Astrocyte (in vitro differentiated cells and primary cell): ENCODE data around the gene EMX1.

Experiments
- EZH2 ChIP-seq: IDR thresholded peaks from 2 replicates; pipeline ENCODE4 v1.6.1; 2012; ENCODE audit warnings: mild to moderate bottlenecking, low read length, inconsistent platforms; ENCODE audit not compliant: insufficient read depth
- TF ChIP-seq, protein P1 (sequence below): IDR thresholded peaks from 2 replicates; pipeline ENCODE4 v1.5.1; 2011; ENCODE audit warnings: low read depth, mild to moderate bottlenecking, inconsistent platforms, low read length, moderate library complexity; ENCODE audit not compliant: insufficient read depth

GRCh38 chr2:72956936-72957335 lies 39.6 kb downstream of the EMX1 start:
- TF ChIP-seq EZH2, result no peak
- TF ChIP-seq, protein P1, sequence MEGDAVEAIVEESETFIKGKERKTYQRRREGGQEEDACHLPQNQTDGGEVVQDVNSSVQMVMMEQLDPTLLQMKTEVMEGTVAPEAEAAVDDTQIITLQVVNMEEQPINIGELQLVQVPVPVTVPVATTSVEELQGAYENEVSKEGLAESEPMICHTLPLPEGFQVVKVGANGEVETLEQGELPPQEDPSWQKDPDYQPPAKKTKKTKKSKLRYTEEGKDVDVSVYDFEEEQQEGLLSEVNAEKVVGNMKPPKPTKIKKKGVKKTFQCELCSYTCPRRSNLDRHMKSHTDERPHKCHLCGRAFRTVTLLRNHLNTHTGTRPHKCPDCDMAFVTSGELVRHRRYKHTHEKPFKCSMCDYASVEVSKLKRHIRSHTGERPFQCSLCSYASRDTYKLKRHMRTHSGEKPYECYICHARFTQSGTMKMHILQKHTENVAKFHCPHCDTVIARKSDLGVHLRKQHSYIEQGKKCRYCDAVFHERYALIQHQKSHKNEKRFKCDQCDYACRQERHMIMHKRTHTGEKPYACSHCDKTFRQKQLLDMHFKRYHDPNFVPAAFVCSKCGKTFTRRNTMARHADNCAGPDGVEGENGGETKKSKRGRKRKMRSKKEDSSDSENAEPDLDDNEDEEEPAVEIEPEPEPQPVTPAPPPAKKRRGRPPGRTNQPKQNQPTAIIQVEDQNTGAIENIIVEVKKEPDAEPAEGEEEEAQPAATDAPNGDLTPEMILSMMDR, result no peak
